Measurements from ENCODE around the gene SCFD2. TPM values are rescaled to one million over a fixed set of nuclear protein-coding genes. Genes with fewer than 3 reads are reported as not detected.
"Not testable (repeated sequence)": the region's sequence is repeated elsewhere in the genome, so short reads cannot be mapped to it uniquely, and the experiment has no call there.

Gene SCFD2
- total RNA-seq, 4 donors from 2014 or later, result 24.7 to 49.2 (median 33.9) TPM

GRCh38 chr4:53354012-53354722 lies 11.7 kb downstream of the SCFD2 start:
- H3K4me3 ChIP-seq, result no peak overlapping the region
- H3K27me3 ChIP-seq, result no peaks in the 10 kb centered on the region
- H3K27ac ChIP-seq, result no peak overlapping the region
- H3K36me3 ChIP-seq, result peaks cover 0 to 26% (median 0%) of the 10 kb centered on the region in 3 donors
- H3K9me3 ChIP-seq, result no peaks in the 10 kb centered on the region
- TF ChIP-seq POLR2A (IDR thresholded peaks at IDR 0.05), result no peak
- TF ChIP-seq CTCF (IDR thresholded peaks at IDR 0.05), result no peak
- no peaks in the 10 kb centered on the region for H3K4me1 ChIP-seq
- no peak for DNase-seq (ENCODE audit: low spot score in 2 of 2)
- WGBS, 2 donors, result 95 to 97% methylated on average over 30 to 32 of the region's 32 CpGs

GRCh38 chr4:53349091-53349491 lies 16.8 kb downstream of the SCFD2 start:
- WGBS, 2 donors, result 79 to 80% methylated on average over 4 of the region's 4 CpGs
- no peak overlapping the region for H3K27ac ChIP-seq

GRCh38 chr4:53348046-53348445 lies 17.8 kb downstream of the SCFD2 start:
- H3K9me3 ChIP-seq, result peaks cover 0 to 6% (median 0%) of the 10 kb centered on the region in 4 donors
- H3K27ac ChIP-seq, result no peak overlapping the region
- no peak for DNase-seq (ENCODE audit: low spot score in 2 of 2)
- WGBS, 2 donors, result 58 to 62% methylated on average over 1 of the region's 1 CpG
- no peaks in the 10 kb centered on the region for H3K27me3 ChIP-seq
- peaks cover 0 to 9% (median 0%) of the 10 kb centered on the region in 4 donors for H3K4me1 ChIP-seq
- H3K36me3 ChIP-seq, result peaks cover 0 to 13% (median 0%) of the 10 kb centered on the region in 3 donors
- H3K4me3 ChIP-seq, result no peak overlapping the region
- TF ChIP-seq EP300 (IDR thresholded peaks at IDR 0.05), result no peak
- no peak for TF ChIP-seq POLR2A (IDR thresholded peaks at IDR 0.05)
- no peak for TF ChIP-seq CTCF (IDR thresholded peaks at IDR 0.05)

More at GRCh38 chr4:53349091-53349491, 16.8 kb downstream of the SCFD2 start:
- peaks cover 0 to 9% (median 0%) of the 10 kb centered on the region in 4 donors for H3K4me1 ChIP-seq
- DNase-seq (ENCODE audit: low spot score in 2 of 2), result no peak
- peaks cover 0 to 24% (median 0%) of the 10 kb centered on the region in 3 donors for H3K36me3 ChIP-seq
- H3K9me3 ChIP-seq, result peaks cover 0 to 6% (median 0%) of the 10 kb centered on the region in 4 donors
- no peak overlapping the region for H3K4me3 ChIP-seq
- no peaks in the 10 kb centered on the region for H3K27me3 ChIP-seq
- TF ChIP-seq CTCF (IDR thresholded peaks at IDR 0.05) (no peak), POLR2A (IDR thresholded peaks at IDR 0.05) (no peak), EP300 (IDR thresholded peaks at IDR 0.05) (no peak)

- Histone ChIP-seq H3K27me3 (no peaks in the 10 kb centered on the region), H3K4me3 (no peak overlapping the region), H3K36me3 (peaks cover 0 to 7% (median 0%) of the 10 kb centered on the region in 3 donors), H3K9me3 (peaks cover 0 to 6% (median 0%) of the 10 kb centered on the region in 4 donors), H3K27ac (no peak overlapping the region), H3K4me1 (peaks cover 0 to 9% (median 0%) of the 10 kb centered on the region in 4 donors)
- TF ChIP-seq POLR2A (IDR thresholded peaks at IDR 0.05), result no peak
- no peak for TF ChIP-seq EP300 (IDR thresholded peaks at IDR 0.05)
- TF ChIP-seq CTCF (IDR thresholded peaks at IDR 0.05), result no peak
- WGBS, 2 donors, result 63 to 68% methylated on average over 5 of the region's 5 CpGs
- no peak for DNase-seq (ENCODE audit: low spot score in 2 of 2)
These were observed 18.7 kb downstream of the SCFD2 start for GRCh38 chr4:53346920-53347852.

- DNase-seq (ENCODE audit: low spot score in 2 of 2); H3K4me1 ChIP-seq; H3K36me3 ChIP-seq; H3K4me3 ChIP-seq; H3K27me3 ChIP-seq; H3K27ac ChIP-seq; H3K9me3 ChIP-seq: not testable (repeated sequence)
- whole genome bisulfite sequencing, 2 donors, result 93 to 94% methylated on average over 2 of the region's 2 CpGs
These were observed 19.5 kb downstream of the SCFD2 start for GRCh38 chr4:53346392-53346791.

- not testable (repeated sequence) for H3K4me3 ChIP-seq; DNase-seq (ENCODE audit: low spot score in 2 of 2); H3K27me3 ChIP-seq; H3K27ac ChIP-seq; H3K4me1 ChIP-seq; H3K36me3 ChIP-seq; H3K9me3 ChIP-seq
- WGBS, 2 donors, result 95 to 96% methylated on average over 12 of the region's 12 CpGs
These were observed 25.7 kb downstream of the SCFD2 start for GRCh38 chr4:53340145-53340544.

- not testable (repeated sequence) for H3K4me1 ChIP-seq; DNase-seq (ENCODE audit: low spot score in 2 of 2); H3K4me3 ChIP-seq; H3K36me3 ChIP-seq; H3K27me3 ChIP-seq; H3K9me3 ChIP-seq; H3K27ac ChIP-seq
- WGBS, 2 donors, result 83 to 88% methylated on average over 6 of the region's 6 CpGs
These were observed 30.9 kb downstream of the SCFD2 start for GRCh38 chr4:53334916-53335315.
